Chondrocyte (in vitro differentiated cells): Measurements from ENCODE around the gene GPAT3. TPM values are rescaled to one million over a fixed set of nuclear protein-coding genes. Genes with fewer than 3 reads are reported as not detected.

ENCODE experiments used
- DNase-seq: peaks from one replicate; pipeline ENCODE4 v3.0.0; 2021; ENCODE audit warnings: mixed read lengths, low spot score
- H3K27ac Mint-ChIP-seq: one replicate; pipeline ENCODE4 v1.8.0; 2021; ENCODE audit warnings: mild to moderate bottlenecking, moderate library complexity, mixed read lengths; ENCODE audit not compliant: unreplicated experiment
- H3K27me3 Mint-ChIP-seq: 2 replicates; pipeline ENCODE4 v1.8.0; 2021; ENCODE audit warnings: low read depth, mixed read lengths
- H3K36me3 Mint-ChIP-seq: 2 replicates; pipeline ENCODE4 v1.8.0; 2021; ENCODE audit warnings: low read depth, mixed read lengths
- H3K4me1 Mint-ChIP-seq: 2 replicates; pipeline ENCODE4 v1.8.0; 2021; ENCODE audit warnings: low read depth, mild to moderate bottlenecking, mixed read lengths
- H3K4me3 Mint-ChIP-seq: one replicate; pipeline ENCODE4 v1.8.0; 2021; ENCODE audit warnings: mild to moderate bottlenecking, moderate library complexity, mixed read lengths; ENCODE audit not compliant: unreplicated experiment
- H3K9me3 Mint-ChIP-seq: 2 replicates; pipeline ENCODE4 v1.8.0; 2021; ENCODE audit warnings: low read depth, mixed read lengths
- CTCF ChIP-seq: fragments of 200-600 bp; sonication (generic); IDR thresholded peaks from 2 replicates; pipeline ENCODE4 v1.5.0; 2021; ENCODE audit warnings: antibody characterized with exemption, mild to moderate bottlenecking, moderate library complexity
- total RNA-seq: library from RNA; stranded (reverse); gene quantifications from 3 replicates; pipeline ENCODE4 v1.2.1, GENCODE V29; 2021

The GPAT3 gene
- total RNA-seq, 1 donor from 2014 or later: 0.07 TPM

GRCh38 chr4:83585982-83586508 lies 50.1 kb downstream of the GPAT3 start:
- no peak overlapping the region for H3K4me3 Mint-ChIP-seq
- H3K27ac Mint-ChIP-seq: no peak overlapping the region
- peaks cover 3% of the 10 kb centered on the region for H3K27me3 Mint-ChIP-seq
- no peaks in the 10 kb centered on the region for H3K4me1 Mint-ChIP-seq
- DNase-seq: no peak
- no peak for TF ChIP-seq CTCF
- no peaks in the 10 kb centered on the region for H3K9me3 Mint-ChIP-seq
- H3K36me3 Mint-ChIP-seq: no peaks in the 10 kb centered on the region

GRCh38 chr4:83589279-83589678 lies 53.4 kb downstream of the GPAT3 start:
- Mint-ChIP-seq H3K4me3 (no peak overlapping the region), H3K36me3 (no peaks in the 10 kb centered on the region), H3K27ac (no peak overlapping the region), H3K27me3 (peaks cover 3% of the 10 kb centered on the region), H3K4me1 (no peaks in the 10 kb centered on the region), H3K9me3 (peaks cover 4% of the 10 kb centered on the region)
- DNase-seq: no peak
- TF ChIP-seq CTCF: no peak

- H3K27ac Mint-ChIP-seq: no peak overlapping the region
- peaks cover 3% of the 10 kb centered on the region for H3K27me3 Mint-ChIP-seq
- no peaks in the 10 kb centered on the region for H3K4me1 Mint-ChIP-seq
- TF ChIP-seq CTCF: no peak
- H3K9me3 Mint-ChIP-seq: peaks cover 4% of the 10 kb centered on the region
- no peak for DNase-seq
- no peaks in the 10 kb centered on the region for H3K36me3 Mint-ChIP-seq
- H3K4me3 Mint-ChIP-seq: no peak overlapping the region
These were observed 55.1 kb downstream of the GPAT3 start for GRCh38 chr4:83591056-83591455.

- no peak for DNase-seq
- TF ChIP-seq CTCF: no peak
- H3K36me3 Mint-ChIP-seq: no peaks in the 10 kb centered on the region
- no peaks in the 10 kb centered on the region for H3K4me1 Mint-ChIP-seq
- H3K4me3 Mint-ChIP-seq: no peak overlapping the region
- peaks cover 4% of the 10 kb centered on the region for H3K9me3 Mint-ChIP-seq
- H3K27ac Mint-ChIP-seq: no peak overlapping the region
- peaks cover 3% of the 10 kb centered on the region for H3K27me3 Mint-ChIP-seq
These were observed 55.8 kb downstream of the GPAT3 start for GRCh38 chr4:83591730-83592129.

GRCh38 chr4:83599183-83599582 lies 63.3 kb downstream of the GPAT3 start:
- Mint-ChIP-seq H3K4me1 (peaks cover 3% of the 10 kb centered on the region), H3K9me3 (peaks cover 6% of the 10 kb centered on the region), H3K27me3 (no peaks in the 10 kb centered on the region), H3K36me3 (no peaks in the 10 kb centered on the region), H3K4me3 (no peak overlapping the region), H3K27ac (no peak overlapping the region)
- DNase-seq: no peak
- TF ChIP-seq CTCF: no peak
